GM10266 (cell line): ENCODE data around the gene COLGALT1.
"Not testable (repeated sequence)": the region's sequence is repeated elsewhere in the genome, so short reads cannot be mapped to it uniquely, and the experiment has no call there.

Experiments used
- DNase-seq: peaks from one replicate; pipeline ENCODE4 v3.0.0; 2012; ENCODE audit errors: extremely low spot score
- TF ChIP-seq, protein P1 (sequence below): IDR thresholded peaks from 2 replicates; pipeline ENCODE4 v1.5.1; 2012; ENCODE audit warnings: mild to moderate bottlenecking, low read depth; ENCODE audit not compliant: control insufficient read depth, insufficient read depth; ENCODE audit errors: missing control alignments

The COLGALT1 gene

GRCh38 chr19:17542793-17543582, 12.5 kb upstream of the COLGALT1 start:
- TF ChIP-seq, protein P1, sequence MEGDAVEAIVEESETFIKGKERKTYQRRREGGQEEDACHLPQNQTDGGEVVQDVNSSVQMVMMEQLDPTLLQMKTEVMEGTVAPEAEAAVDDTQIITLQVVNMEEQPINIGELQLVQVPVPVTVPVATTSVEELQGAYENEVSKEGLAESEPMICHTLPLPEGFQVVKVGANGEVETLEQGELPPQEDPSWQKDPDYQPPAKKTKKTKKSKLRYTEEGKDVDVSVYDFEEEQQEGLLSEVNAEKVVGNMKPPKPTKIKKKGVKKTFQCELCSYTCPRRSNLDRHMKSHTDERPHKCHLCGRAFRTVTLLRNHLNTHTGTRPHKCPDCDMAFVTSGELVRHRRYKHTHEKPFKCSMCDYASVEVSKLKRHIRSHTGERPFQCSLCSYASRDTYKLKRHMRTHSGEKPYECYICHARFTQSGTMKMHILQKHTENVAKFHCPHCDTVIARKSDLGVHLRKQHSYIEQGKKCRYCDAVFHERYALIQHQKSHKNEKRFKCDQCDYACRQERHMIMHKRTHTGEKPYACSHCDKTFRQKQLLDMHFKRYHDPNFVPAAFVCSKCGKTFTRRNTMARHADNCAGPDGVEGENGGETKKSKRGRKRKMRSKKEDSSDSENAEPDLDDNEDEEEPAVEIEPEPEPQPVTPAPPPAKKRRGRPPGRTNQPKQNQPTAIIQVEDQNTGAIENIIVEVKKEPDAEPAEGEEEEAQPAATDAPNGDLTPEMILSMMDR = no peak
- no peak for DNase-seq

GRCh38 chr19:17543986-17544385, 11.5 kb upstream of the COLGALT1 start:
- TF ChIP-seq, protein P1 = no peak
- DNase-seq = no peak

GRCh38 chr19:17544418-17544817, 11.0 kb upstream of the COLGALT1 start:
- TF ChIP-seq, protein P1 = no peak
- no peak for DNase-seq

DNA sequence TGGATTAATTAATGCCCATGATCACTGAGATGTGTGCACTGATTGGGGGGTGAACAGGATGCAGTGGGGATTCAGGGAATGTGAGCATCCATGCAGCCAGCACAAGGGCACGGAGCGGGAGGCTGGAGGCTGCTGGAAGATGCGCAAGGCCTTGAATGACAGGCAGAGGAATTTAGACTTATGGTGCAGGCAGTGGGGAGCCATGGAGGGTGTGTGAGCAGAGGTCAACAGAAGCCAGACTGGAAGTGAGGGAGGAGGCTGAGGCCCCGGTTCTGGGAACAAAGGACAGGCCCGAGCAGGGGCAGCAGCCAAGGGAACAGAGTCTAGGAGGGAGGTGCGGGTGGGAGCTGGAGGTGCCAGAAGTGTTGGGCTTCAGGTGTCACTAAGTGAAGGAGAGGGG, 7.3 kb upstream of the COLGALT1 start:
- no peak for DNase-seq
- TF ChIP-seq, protein P1 = no peak

GRCh38 chr19:17549085-17549740, 6.2 kb upstream of the COLGALT1 start:
- no peak for DNase-seq
- TF ChIP-seq, protein P1 = no peak

DNA sequence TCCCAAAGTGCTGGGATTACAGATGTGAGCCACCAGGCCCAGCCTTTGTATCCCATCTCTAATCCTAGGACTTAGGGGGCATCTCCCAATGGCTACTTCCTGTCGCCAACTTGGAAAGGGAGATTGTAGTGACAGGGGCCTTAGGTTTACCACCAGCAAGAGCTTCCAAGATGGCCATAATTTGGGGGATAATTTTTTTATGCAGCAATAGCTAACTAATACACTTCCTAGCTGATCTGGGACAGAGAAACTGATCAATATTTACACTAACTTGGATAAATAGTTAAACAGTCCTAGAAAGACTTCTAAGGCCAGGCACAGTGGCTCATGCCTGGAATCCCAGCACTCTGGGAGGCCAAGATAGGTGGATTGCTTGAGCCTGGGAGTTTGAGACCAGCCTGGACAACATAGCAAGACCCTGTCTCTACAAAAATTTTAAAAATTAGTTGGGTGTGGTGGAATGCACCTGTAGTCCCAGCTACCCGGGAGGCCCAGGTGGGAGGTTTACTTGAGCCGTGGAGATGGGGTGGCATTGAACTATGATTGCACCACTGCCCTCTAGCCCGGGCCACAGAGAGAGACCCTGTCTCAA, 5.3 kb upstream of the COLGALT1 start:
- no peak for DNase-seq
- TF ChIP-seq, protein P1 = no peak

- not testable (repeated sequence) for DNase-seq
Measured at GRCh38 chr19:17552735-17553134, 2.7 kb upstream of the COLGALT1 start.
